ENCODE data around the gene SEC14L5.

Gene SEC14L5

GRCh38 chr16:5005916-5006315, 47.8 kb downstream of the SEC14L5 start:
- TF ChIP-seq FOXP2 (optimal IDR thresholded peaks at IDR 0.05; ENCODE audit: control extremely low read depth, extremely low read length, insufficient read depth) (no peak), EZH2 (IDR thresholded peaks at IDR 0.05) (no peak), POLR2AphosphoS5 (IDR thresholded peaks at IDR 0.05; ENCODE audit: borderline replicate concordance, low read depth, low read length) (no peak)
- H3K9ac ChIP-seq (ENCODE audit: insufficient read length) = no peak overlapping the region
- no peak overlapping the region for H3K4me3 ChIP-seq
- DNase-seq (ENCODE audit: low read depth, low spot score) = no peak
- H3K27ac ChIP-seq = no peak overlapping the region
- no peaks in the 10 kb centered on the region for H3K9me3 ChIP-seq (ENCODE audit: low read depth, low read length)
- no peaks in the 10 kb centered on the region for H3K36me3 ChIP-seq (ENCODE audit: insufficient read depth, low read length)

- no peak for DNase-seq (ENCODE audit: low read depth, low spot score)
These were observed 48.4 kb downstream of the SEC14L5 start for GRCh38 chr16:5006348-5007193.

DNA sequence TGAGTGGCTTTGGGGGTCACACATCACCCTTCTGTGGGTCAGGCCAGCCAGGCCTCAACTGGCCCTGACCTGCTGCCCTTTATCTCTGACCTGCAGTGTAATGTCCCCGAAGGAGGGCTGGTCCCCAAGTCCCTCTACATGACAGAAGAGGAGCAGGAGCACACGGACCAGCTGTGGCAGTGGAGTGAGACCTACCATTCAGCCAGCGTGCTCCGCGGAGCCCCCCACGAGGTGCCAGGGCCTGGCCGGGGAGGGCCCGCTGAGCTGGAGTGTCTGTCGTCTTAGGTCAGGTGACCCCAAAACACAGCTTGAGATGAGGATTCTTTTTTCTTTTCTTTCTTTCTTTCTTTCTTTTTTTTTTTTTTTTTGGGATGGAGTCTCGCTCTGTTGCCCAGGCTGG, 49.1 kb downstream of the SEC14L5 start:
- Histone ChIP-seq H3K9ac (ENCODE audit: insufficient read length) (no peak overlapping the region), H3K4me3 (no peak overlapping the region), H3K27ac (no peak overlapping the region), H3K36me3 (ENCODE audit: insufficient read depth, low read length) (no peaks in the 10 kb centered on the region), H3K9me3 (ENCODE audit: low read depth, low read length) (no peaks in the 10 kb centered on the region)
- TF ChIP-seq FOXP2 (optimal IDR thresholded peaks at IDR 0.05; ENCODE audit: control extremely low read depth, extremely low read length, insufficient read depth) = no peak
- TF ChIP-seq EZH2 (IDR thresholded peaks at IDR 0.05) = no peak
- TF ChIP-seq POLR2AphosphoS5 (IDR thresholded peaks at IDR 0.05; ENCODE audit: borderline replicate concordance, low read depth, low read length) = no peak
- DNase-seq (ENCODE audit: low read depth, low spot score) = no peak

More at GRCh38 chr16:5006348-5007193, 48.4 kb downstream of the SEC14L5 start:
- Histone ChIP-seq H3K27ac (no peak overlapping the region), H3K36me3 (ENCODE audit: insufficient read depth, low read length) (no peaks in the 10 kb centered on the region), H3K9ac (ENCODE audit: insufficient read length) (no peak overlapping the region), H3K4me3 (no peak overlapping the region), H3K9me3 (ENCODE audit: low read depth, low read length) (no peaks in the 10 kb centered on the region)
- TF ChIP-seq EZH2 (IDR thresholded peaks at IDR 0.05) = no peak
- TF ChIP-seq FOXP2 (optimal IDR thresholded peaks at IDR 0.05; ENCODE audit: control extremely low read depth, extremely low read length, insufficient read depth) = no peak
- TF ChIP-seq POLR2AphosphoS5 (IDR thresholded peaks at IDR 0.05; ENCODE audit: borderline replicate concordance, low read depth, low read length) = no peak

DNA sequence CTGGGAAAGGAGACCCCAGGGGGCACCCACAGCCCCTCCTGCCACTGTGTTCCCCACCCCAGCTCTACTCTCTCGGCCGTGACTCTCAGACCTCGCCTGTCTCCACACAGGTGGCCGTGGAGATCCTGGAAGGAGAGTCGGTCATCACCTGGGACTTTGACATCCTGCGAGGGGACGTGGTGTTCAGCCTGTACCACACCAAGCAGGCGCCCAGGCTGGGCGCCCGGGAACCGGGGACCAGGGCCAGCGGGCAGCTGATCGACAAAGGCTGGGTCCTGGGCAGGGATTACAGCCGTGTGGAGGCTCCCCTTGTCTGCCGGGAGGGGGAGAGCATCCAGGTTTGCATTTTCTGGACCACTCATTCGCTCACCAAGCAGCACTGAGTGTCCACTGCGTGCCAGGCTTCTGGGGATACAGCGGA, 50.2 kb downstream of the SEC14L5 start:
- Histone ChIP-seq H3K27ac (no peak overlapping the region), H3K36me3 (ENCODE audit: insufficient read depth, low read length) (no peaks in the 10 kb centered on the region), H3K4me3 (no peak overlapping the region), H3K9ac (ENCODE audit: insufficient read length) (no peak overlapping the region), H3K9me3 (ENCODE audit: low read depth, low read length) (no peaks in the 10 kb centered on the region)
- no peak for DNase-seq (ENCODE audit: low read depth, low spot score)
- TF ChIP-seq FOXP2 (optimal IDR thresholded peaks at IDR 0.05; ENCODE audit: control extremely low read depth, extremely low read length, insufficient read depth) = no peak
- TF ChIP-seq POLR2AphosphoS5 (IDR thresholded peaks at IDR 0.05; ENCODE audit: borderline replicate concordance, low read depth, low read length) = no peak
- no peak for TF ChIP-seq EZH2 (IDR thresholded peaks at IDR 0.05)

DNA sequence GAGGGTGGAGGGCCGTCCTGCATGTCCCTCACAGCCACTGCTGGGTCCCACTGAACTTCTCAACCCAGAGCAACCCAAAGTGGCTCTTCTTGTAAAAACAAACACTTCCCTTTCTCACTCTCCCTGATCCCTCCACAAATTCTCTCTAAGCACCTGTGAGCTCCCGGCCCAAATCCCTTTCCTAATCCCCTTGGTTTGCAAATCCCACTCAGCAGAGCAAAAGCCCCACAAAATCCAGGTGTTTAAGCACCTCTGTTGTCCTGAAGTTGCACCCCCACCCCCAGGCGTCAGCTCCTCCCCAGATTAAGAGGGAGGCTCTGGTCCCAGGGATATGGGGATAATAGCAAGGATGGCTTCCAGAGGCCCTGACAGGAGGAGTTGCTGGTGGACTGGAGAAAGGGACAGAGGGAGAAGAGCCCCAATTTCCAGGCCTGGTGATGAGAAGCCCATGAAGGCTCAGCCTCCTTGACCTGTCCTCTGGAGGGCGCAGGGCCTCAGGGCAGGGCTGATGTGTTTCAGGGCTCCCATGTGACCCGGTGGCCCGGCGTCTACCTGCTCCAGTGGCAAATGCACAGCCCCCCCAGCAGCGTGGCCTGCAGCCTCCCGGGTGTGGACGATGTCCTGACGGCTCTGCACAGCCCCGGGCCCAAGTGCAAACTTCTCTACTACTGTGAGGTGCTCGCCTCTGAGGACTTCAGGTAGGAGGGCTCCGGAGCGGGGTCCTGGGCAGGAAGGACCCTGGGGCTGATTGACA, 52.6 kb downstream of the SEC14L5 start:
- Histone ChIP-seq H3K9me3 (ENCODE audit: low read depth, low read length) (no peaks in the 10 kb centered on the region), H3K36me3 (ENCODE audit: insufficient read depth, low read length) (no peaks in the 10 kb centered on the region), H3K27ac (no peak overlapping the region), H3K4me3 (no peak overlapping the region), H3K9ac (ENCODE audit: insufficient read length) (no peak overlapping the region)
- DNase-seq (ENCODE audit: low read depth, low spot score) = no peak
- TF ChIP-seq POLR2AphosphoS5 (IDR thresholded peaks at IDR 0.05; ENCODE audit: borderline replicate concordance, low read depth, low read length) (no peak), EZH2 (IDR thresholded peaks at IDR 0.05) (no peak), FOXP2 (optimal IDR thresholded peaks at IDR 0.05; ENCODE audit: control extremely low read depth, extremely low read length, insufficient read depth) (no peak)

DNA sequence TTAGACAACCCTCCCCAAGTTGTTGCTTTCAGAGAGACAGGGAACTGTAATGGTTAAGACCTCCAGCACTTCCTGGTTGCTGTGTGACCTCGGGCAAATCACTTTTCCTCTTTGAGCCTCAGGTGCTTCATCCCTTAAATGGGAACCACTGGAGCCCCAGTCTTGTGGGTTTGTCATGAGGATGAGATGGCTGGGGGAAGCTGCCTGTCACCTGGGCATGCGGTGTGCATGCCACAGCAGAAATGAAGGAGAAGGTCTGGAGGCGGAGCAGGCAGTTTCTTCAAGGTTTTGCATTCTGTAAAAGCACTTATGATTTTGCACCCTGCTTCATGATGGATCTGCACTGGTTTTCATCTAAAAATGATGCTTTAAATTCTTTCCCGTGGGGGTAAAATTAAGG, 53.5 kb downstream of the SEC14L5 start:
- Histone ChIP-seq H3K9me3 (ENCODE audit: low read depth, low read length) (no peaks in the 10 kb centered on the region), H3K9ac (ENCODE audit: insufficient read length) (no peak overlapping the region), H3K27ac (no peak overlapping the region), H3K4me3 (no peak overlapping the region), H3K36me3 (ENCODE audit: insufficient read depth, low read length) (no peaks in the 10 kb centered on the region)
- DNase-seq (ENCODE audit: low read depth, low spot score) = no peak
- TF ChIP-seq FOXP2 (optimal IDR thresholded peaks at IDR 0.05; ENCODE audit: control extremely low read depth, extremely low read length, insufficient read depth) (no peak), POLR2AphosphoS5 (IDR thresholded peaks at IDR 0.05; ENCODE audit: borderline replicate concordance, low read depth, low read length) (no peak), EZH2 (IDR thresholded peaks at IDR 0.05) (no peak)

DNA sequence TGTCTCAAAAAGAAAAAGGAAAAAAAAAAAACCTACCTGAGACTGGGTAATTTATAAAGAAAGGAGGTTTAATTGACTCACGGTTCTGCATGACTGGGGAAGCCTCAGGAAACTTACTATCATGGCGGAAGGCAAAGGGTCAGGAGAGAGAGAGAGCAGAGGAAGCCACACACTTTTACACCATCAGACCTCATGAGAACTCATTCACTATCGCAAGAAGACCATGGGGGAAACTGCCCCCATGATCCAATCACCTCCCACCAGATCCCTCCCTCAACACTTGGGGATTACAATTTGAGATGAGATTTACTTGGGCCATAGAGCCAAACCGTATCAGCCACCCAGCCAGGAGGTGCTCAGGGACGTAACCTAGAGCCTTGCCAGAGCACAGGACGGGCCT, 54.8 kb downstream of the SEC14L5 start:
- no peak overlapping the region for H3K9ac ChIP-seq (ENCODE audit: insufficient read length)
- H3K36me3 ChIP-seq (ENCODE audit: insufficient read depth, low read length) = no peaks in the 10 kb centered on the region
- no peak overlapping the region for H3K27ac ChIP-seq
- H3K9me3 ChIP-seq (ENCODE audit: low read depth, low read length) = no peaks in the 10 kb centered on the region
- DNase-seq (ENCODE audit: low read depth, low spot score) = no peak
- TF ChIP-seq FOXP2 (optimal IDR thresholded peaks at IDR 0.05; ENCODE audit: control extremely low read depth, extremely low read length, insufficient read depth) (no peak), POLR2AphosphoS5 (IDR thresholded peaks at IDR 0.05; ENCODE audit: borderline replicate concordance, low read depth, low read length) (no peak), EZH2 (IDR thresholded peaks at IDR 0.05) (no peak)
- H3K4me3 ChIP-seq = no peak overlapping the region

DNA sequence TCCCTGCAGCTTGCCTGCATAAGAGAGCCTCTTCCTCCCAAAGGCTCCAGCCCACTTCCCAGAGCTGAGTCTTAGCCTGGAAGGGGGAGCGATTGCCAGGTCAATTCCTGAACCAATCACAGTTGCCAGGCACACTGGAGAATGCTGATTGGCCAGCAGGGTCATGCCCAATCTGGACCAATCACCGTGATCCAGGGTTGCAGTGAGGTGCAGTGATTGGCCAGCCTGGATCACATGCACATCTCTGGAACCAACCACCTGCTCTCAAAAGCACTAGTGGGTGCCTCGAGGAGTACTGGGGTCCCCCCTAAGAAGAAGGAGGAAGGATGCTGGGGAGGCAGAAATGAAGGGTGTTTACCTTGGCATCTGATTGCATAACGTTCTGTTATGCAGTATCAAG, 57.2 kb downstream of the SEC14L5 start:
- Histone ChIP-seq H3K9me3 (ENCODE audit: low read depth, low read length) (no peaks in the 10 kb centered on the region), H3K9ac (ENCODE audit: insufficient read length) (no peak overlapping the region), H3K36me3 (ENCODE audit: insufficient read depth, low read length) (no peaks in the 10 kb centered on the region), H3K27ac (no peak overlapping the region), H3K4me3 (no peak overlapping the region)
- no peak for TF ChIP-seq POLR2AphosphoS5 (IDR thresholded peaks at IDR 0.05; ENCODE audit: borderline replicate concordance, low read depth, low read length)
- no peak for DNase-seq (ENCODE audit: low read depth, low spot score)

Data from SK-N-MC (cell line).